22Rv1 (cell line): ENCODE data around the gene SLC35A5.

Experiments used
- ZFX ChIP-seq: fragments of 450-650 bp; IDR thresholded peaks from 2 replicates; pipeline ENCODE4 v1.6.1; 2017; ENCODE audit warnings: antibody characterized with exemption, borderline replicate concordance
- TF ChIP-seq, protein P1 (sequence below): fragments of 450-650 bp; IDR thresholded peaks from 2 replicates; pipeline ENCODE4 v1.5.1; 2017; ENCODE audit warnings: mild to moderate bottlenecking

DNA sequence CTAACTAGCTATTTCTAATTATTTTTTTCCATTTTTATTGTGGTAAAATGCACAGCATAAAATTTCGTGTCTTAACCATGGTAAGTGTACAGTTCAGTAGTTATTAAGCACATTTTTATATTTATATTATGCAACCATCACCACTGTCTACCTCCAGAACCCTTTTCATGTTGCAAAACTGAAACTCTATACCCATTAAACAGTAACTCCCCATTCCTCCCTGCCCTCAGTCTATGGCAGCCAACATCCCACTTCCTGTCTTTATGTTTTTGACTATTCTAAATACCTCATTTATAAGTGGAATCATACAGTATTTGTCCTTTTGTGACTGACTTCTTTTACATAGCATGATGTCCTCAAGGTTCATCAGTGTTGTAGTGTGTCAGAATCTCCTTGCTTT lies 25.5 kb downstream of the SLC35A5 start:
- TF ChIP-seq, protein P1, sequence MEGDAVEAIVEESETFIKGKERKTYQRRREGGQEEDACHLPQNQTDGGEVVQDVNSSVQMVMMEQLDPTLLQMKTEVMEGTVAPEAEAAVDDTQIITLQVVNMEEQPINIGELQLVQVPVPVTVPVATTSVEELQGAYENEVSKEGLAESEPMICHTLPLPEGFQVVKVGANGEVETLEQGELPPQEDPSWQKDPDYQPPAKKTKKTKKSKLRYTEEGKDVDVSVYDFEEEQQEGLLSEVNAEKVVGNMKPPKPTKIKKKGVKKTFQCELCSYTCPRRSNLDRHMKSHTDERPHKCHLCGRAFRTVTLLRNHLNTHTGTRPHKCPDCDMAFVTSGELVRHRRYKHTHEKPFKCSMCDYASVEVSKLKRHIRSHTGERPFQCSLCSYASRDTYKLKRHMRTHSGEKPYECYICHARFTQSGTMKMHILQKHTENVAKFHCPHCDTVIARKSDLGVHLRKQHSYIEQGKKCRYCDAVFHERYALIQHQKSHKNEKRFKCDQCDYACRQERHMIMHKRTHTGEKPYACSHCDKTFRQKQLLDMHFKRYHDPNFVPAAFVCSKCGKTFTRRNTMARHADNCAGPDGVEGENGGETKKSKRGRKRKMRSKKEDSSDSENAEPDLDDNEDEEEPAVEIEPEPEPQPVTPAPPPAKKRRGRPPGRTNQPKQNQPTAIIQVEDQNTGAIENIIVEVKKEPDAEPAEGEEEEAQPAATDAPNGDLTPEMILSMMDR, result no peak
- no peak for TF ChIP-seq ZFX
